Neural progenitor cell (in vitro differentiated cells): ENCODE results near the gene SPRED2. TPM values are rescaled to one million over a fixed set of nuclear protein-coding genes. Genes with fewer than 3 reads are reported as not detected.

Experiments used
- DNase-seq: peaks from one replicate; pipeline ENCODE4 v3.0.0-alpha.2; 2016; ENCODE audit warnings: low spot score
- H2AFZ ChIP-seq: fragments of 200-600 bp; sonication (generic); replicated peaks from 2 replicates; pipeline ENCODE4 v1.6.1; 2016; ENCODE audit warnings: antibody characterized with exemption
- H3F3A ChIP-seq: fragments of 200-600 bp; sonication (generic); 2 replicates; pipeline ENCODE4 v1.6.1; 2016; ENCODE audit warnings: antibody characterized with exemption, low read depth
- H3K27ac ChIP-seq: fragments of 200-600 bp; sonication (generic); 2 replicates; pipeline ENCODE4 v1.5.1; 2016; ENCODE audit warnings: mild to moderate bottlenecking
- H3K27me3 ChIP-seq: fragments of 200-600 bp; sonication (generic); 2 replicates; pipeline ENCODE4 v1.6.1; 2016; ENCODE audit warnings: mild to moderate bottlenecking, moderate library complexity
- H3K36me3 ChIP-seq: fragments of 200-600 bp; sonication (generic); 2 replicates; pipeline ENCODE4 v1.5.1; 2016
- H3K4me1 ChIP-seq: fragments of 200-600 bp; sonication (generic); 2 replicates; pipeline ENCODE4 v1.6.1; 2016; ENCODE audit warnings: mixed run types
- H3K4me2 ChIP-seq: fragments of 200-600 bp; sonication (generic); 2 replicates; pipeline ENCODE4 v1.6.1; 2016
- H3K4me3 ChIP-seq: fragments of 200-600 bp; sonication (generic); 2 replicates; pipeline ENCODE4 v1.5.1; 2016
- H3K79me2 ChIP-seq: fragments of 200-600 bp; sonication (generic); 2 replicates; pipeline ENCODE4 v1.6.1; 2016; ENCODE audit warnings: low read depth
- H3K9ac ChIP-seq: fragments of 200-600 bp; sonication (generic); 2 replicates; pipeline ENCODE4 v1.6.1; 2016
- H3K9me3 ChIP-seq: fragments of 200-600 bp; sonication (generic); 2 replicates; pipeline ENCODE4 v1.5.1; 2016; ENCODE audit warnings: low read depth
- H4K20me1 ChIP-seq: fragments of 200-600 bp; sonication (generic); 2 replicates; pipeline ENCODE4 v1.6.1; 2016; ENCODE audit warnings: low read depth
- H3K27ac Mint-ChIP-seq: 3 replicates; pipeline ENCODE4 v1.8.0; 2021; ENCODE audit warnings: mixed read lengths
- H3K27me3 Mint-ChIP-seq: 2 replicates; pipeline ENCODE4 v1.8.0; 2022; ENCODE audit warnings: low read depth, mild to moderate bottlenecking, inconsistent platforms, moderate library complexity, mixed read lengths; ENCODE audit not compliant: insufficient read depth
- H3K36me3 Mint-ChIP-seq: 3 replicates; pipeline ENCODE4 v1.8.0; 2021; ENCODE audit warnings: mixed read lengths
- H3K4me1 Mint-ChIP-seq: 3 replicates; pipeline ENCODE4 v1.8.0; 2021; ENCODE audit warnings: mixed read lengths
- H3K4me3 Mint-ChIP-seq: 3 replicates; pipeline ENCODE4 v1.8.0; 2021; ENCODE audit warnings: mild to moderate bottlenecking, moderate library complexity, mixed read lengths
- H3K9me3 Mint-ChIP-seq: 3 replicates; pipeline ENCODE4 v1.8.0; 2020; ENCODE audit warnings: mixed read lengths
- CTCF ChIP-seq: fragments of 200-600 bp; sonication (generic); IDR thresholded peaks from 2 replicates; pipeline ENCODE4 v1.5.1; 2017; ENCODE audit warnings: antibody characterized with exemption, mild to moderate bottlenecking
- EZH2 ChIP-seq: fragments of 200-600 bp; sonication (generic); IDR thresholded peaks from 2 replicates; pipeline ENCODE4 v1.6.1; 2017; ENCODE audit warnings: antibody characterized with exemption, mild to moderate bottlenecking, moderate library complexity
- EZH2phosphoT487 ChIP-seq: fragments of 200-600 bp; sonication (generic); IDR thresholded peaks from 2 replicates; pipeline ENCODE4 v1.6.1; 2017; ENCODE audit warnings: antibody characterized with exemption
- total RNA-seq: library from RNA; depleted of rRNA; stranded (reverse); fragments of >200 nt; gene quantifications from 2 replicates; pipeline ENCODE4 v1.2.3, GENCODE V29; 2015; ENCODE audit warnings: low replicate concordance

Gene SPRED2
- total RNA-seq, 1 donor from 2014 or later = 11.6 TPM

GRCh38 chr2:65361623-65362022, 70.8 kb downstream of the SPRED2 start:
- no peaks in the 10 kb centered on the region for H3K79me2 ChIP-seq
- TF ChIP-seq CTCF (no peak), EZH2 (no peak), EZH2phosphoT487 (no peak)
- H2AFZ ChIP-seq = no peak overlapping the region
- peaks cover 41% of the 10 kb centered on the region for H3K4me1 ChIP-seq
- H3F3A ChIP-seq = no peaks in the 10 kb centered on the region
- H3K27me3 ChIP-seq = no peaks in the 10 kb centered on the region
- H3K4me3 Mint-ChIP-seq = no peak overlapping the region
- H3K4me2 ChIP-seq = no peak overlapping the region
- no peaks in the 10 kb centered on the region for H3K9me3 ChIP-seq
- H3K27me3 Mint-ChIP-seq = no peaks in the 10 kb centered on the region
- no peak overlapping the region for H3K27ac ChIP-seq
- H3K9ac ChIP-seq = no peak overlapping the region
- H4K20me1 ChIP-seq = peaks cover 55% of the 10 kb centered on the region
- H3K36me3 Mint-ChIP-seq = peaks cover 8% of the 10 kb centered on the region
- peaks cover 3% of the 10 kb centered on the region for H3K9me3 Mint-ChIP-seq
- no peak overlapping the region for H3K4me3 ChIP-seq
- DNase-seq = no peak
- H3K27ac Mint-ChIP-seq = no peak overlapping the region
- no peaks in the 10 kb centered on the region for H3K36me3 ChIP-seq
- peaks cover 66% of the 10 kb centered on the region for H3K4me1 Mint-ChIP-seq

- Histone ChIP-seq H2AFZ (no peak overlapping the region), H3K4me3 (no peak overlapping the region), H3K9me3 (no peaks in the 10 kb centered on the region), H3K27me3 (no peaks in the 10 kb centered on the region), H3K36me3 (no peaks in the 10 kb centered on the region), H3K4me2 (no peak overlapping the region), H3K9ac (no peak overlapping the region), H3K27ac (no peak overlapping the region), H4K20me1 (peaks cover 49% of the 10 kb centered on the region), H3K4me1 (peaks cover 33% of the 10 kb centered on the region), H3F3A (no peaks in the 10 kb centered on the region), H3K79me2 (peaks cover 5% of the 10 kb centered on the region)
- no peak for DNase-seq
- Mint-ChIP-seq H3K36me3 (peaks cover 13% of the 10 kb centered on the region), H3K27ac (no peak overlapping the region), H3K27me3 (no peaks in the 10 kb centered on the region), H3K4me1 (peaks cover 62% of the 10 kb centered on the region), H3K4me3 (no peak overlapping the region), H3K9me3 (peaks cover 3% of the 10 kb centered on the region)
- TF ChIP-seq CTCF (no peak), EZH2 (no peak), EZH2phosphoT487 (no peak)
Measured at GRCh38 chr2:65360441-65360840, 72.0 kb downstream of the SPRED2 start.

- Histone ChIP-seq H3K4me2 (no peak overlapping the region), H3K79me2 (peaks cover 7% of the 10 kb centered on the region), H3K36me3 (no peaks in the 10 kb centered on the region), H3K27me3 (no peaks in the 10 kb centered on the region), H4K20me1 (peaks cover 48% of the 10 kb centered on the region), H3F3A (peaks cover 5% of the 10 kb centered on the region), H3K9ac (no peak overlapping the region), H3K27ac (no peak overlapping the region), H3K9me3 (no peaks in the 10 kb centered on the region), H3K4me3 (no peak overlapping the region), H3K4me1 (peaks cover 34% of the 10 kb centered on the region), H2AFZ (no peak overlapping the region)
- no peak overlapping the region for H3K27ac Mint-ChIP-seq
- peaks cover 3% of the 10 kb centered on the region for H3K9me3 Mint-ChIP-seq
- H3K36me3 Mint-ChIP-seq = peaks cover 13% of the 10 kb centered on the region
- no peaks in the 10 kb centered on the region for H3K27me3 Mint-ChIP-seq
- TF ChIP-seq EZH2 (no peak), EZH2phosphoT487 (no peak), CTCF (no peak)
- H3K4me3 Mint-ChIP-seq = no peak overlapping the region
- peaks cover 63% of the 10 kb centered on the region for H3K4me1 Mint-ChIP-seq
- DNase-seq = no peak
Measured at GRCh38 chr2:65358678-65359400, 73.6 kb downstream of the SPRED2 start.
